Measurements from ENCODE around the gene COPB1. TPM values are rescaled to one million over a fixed set of nuclear protein-coding genes. Genes with fewer than 3 reads are reported as not detected.

Gene COPB1
- polyA plus RNA-seq, 3 donors: 131 to 138 (median 137) TPM

DNA sequence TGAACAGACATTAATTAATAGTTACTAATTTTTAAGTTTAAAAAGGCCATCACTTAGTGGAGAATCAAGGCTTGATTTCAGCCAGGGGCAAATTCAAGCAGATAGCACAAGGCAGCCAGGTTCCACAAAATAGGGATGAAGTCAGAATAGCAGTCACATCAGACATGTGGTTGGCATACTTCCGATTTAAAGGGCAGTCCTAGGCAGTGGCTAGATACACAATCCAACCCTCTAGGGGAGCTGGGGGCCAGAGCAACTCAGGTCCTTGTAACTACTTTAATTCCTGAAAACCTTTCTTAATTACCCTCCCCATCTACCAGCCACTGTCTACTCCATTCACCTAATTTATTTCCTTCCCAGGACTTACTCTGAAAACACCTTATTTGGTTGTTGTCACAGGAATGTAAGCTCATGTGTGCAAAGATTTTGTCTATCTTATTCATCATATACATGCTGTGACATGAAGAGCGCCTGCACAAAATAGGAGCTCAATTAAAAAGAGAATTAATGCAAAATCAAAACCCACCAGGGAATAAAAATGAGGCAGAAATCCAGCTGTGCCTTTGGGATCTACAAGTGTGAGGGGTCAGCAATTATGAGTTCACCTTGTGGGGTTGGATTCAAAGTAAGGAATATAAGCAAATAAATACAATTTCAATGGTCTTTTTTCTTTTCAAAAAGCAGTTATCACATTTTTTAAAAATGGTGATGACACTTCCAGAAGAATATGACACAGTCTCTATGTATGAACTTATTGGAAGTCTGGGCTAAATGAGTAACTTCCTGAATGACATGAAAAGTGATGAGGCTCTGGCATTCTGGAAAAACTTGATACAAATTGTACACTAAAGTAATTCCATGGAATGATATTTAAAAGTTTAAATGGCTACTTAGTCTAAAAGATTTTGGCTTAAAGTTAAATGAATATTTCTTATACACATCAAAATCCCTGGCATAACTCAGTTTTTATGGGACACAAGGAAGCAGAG, 53.8 kb downstream of the COPB1 start:
- DNase-seq: no peak

GRCh38 chr11:14444441-14445189, 55.0 kb downstream of the COPB1 start:
- DNase-seq: no peak

DNA sequence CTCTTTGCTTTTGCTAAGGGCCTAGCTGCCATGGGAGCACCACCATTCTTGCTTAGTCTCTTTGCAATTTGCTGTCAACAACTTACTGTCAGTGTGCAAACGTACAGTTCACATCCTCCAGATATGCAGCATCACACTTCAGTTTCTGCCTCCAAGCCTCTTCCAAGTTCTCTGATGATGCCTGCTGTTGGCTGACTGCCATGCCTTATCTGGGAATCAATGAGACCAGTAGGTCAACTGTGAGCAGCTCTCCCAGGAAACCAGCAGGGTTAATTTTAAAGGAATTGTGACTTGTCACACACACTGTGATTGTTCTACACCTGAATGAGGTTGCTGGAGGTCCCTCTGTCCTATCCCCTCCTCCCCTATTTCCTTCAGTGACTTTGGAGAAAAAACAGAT, 56.0 kb downstream of the COPB1 start:
- no peak for DNase-seq

DNA sequence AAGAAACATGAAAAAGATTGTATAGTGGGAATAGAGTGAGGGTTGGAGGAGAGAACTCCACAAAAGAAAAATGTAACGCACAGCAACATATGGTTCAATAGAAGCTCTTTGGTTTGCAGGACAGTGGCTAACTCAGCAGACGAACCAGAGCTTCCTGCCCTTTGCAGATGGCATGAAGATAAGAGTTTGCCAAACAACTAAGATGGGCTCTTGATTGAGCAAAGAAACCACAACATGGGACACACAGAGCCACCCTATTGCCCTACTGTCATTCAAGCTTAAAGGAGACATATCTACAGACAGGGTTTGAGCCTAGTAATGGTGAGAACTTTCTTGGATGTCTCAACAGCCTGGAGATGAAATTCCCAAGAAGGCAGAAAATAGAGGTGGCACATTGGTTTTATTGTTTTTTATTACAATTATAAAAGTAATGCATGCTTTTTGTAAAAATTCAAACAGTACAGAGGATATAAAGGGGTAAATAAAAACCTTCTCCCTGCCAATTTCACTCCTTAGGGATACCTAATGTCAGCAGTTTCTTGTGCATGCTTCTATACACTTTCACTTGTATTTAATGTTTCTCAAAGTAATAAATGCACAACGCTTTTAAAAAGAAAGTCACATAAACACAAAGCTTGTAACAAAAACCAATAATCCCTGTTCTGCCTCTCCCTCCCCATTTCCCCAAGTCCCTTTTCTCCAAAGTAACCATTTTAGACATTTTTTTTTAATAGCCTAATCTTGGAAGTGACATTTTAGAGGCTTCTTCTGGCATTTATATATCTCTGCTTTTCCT, 63.7 kb downstream of the COPB1 start:
- no peak for DNase-seq

DNA sequence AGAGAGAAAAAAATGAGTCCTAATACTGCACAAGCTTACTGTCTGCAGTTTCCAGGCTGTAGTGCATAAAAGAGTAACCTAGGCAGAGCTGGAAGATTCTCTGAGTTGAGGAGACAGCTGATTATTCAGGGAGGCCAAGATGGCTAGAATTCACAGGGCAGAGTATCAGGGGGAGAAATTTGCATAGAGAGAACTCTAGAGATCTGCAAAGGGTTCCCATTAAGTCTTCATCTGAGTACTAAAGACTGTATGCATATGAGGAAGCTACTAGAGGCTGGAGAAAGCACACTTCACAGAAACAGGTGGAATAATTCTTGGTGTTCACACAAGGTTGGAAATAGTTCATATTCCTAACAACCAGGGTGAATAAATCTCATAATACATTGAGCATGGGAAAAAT, 74.0 kb downstream of the COPB1 start:
- no peak for DNase-seq

DNA sequence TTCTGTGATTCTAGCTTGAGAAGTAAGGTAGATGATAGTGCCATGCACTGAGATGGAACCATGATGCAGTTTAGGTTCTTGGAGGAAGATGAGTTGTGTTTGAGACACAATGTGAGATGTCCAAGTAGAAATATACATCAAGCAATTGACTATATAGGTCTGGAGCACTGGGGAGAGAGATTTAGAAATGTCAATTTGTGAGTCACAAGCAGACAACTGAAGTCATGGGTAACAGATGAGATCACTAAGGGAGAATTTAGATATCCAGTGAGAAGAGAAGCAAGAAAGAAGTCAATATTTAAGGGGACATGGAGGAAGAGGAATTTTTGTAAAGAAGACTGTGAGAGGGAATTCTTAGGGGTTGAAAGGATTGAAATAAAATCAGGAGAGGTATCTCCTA, 75.5 kb downstream of the COPB1 start:
- no peak for DNase-seq

DNA sequence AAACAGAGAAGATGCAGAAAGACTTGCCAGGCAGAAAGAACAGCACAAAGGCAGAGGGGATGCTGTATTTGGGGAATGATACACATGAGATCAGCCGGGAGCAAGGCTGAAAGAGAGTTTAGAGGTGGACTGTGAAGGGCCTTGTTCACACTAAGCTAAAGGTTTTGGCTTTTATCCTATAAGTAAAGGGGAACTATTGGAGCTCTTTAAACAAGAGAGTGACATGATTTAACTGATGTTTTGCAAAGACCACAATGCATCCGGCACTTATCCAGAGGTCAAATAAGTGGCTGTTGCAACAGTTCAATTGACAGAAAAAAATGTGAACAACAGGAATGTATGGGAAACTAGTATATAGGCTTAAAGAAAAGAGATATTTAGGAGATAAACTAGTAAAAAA, 76.0 kb downstream of the COPB1 start:
- no peak for DNase-seq

DNA sequence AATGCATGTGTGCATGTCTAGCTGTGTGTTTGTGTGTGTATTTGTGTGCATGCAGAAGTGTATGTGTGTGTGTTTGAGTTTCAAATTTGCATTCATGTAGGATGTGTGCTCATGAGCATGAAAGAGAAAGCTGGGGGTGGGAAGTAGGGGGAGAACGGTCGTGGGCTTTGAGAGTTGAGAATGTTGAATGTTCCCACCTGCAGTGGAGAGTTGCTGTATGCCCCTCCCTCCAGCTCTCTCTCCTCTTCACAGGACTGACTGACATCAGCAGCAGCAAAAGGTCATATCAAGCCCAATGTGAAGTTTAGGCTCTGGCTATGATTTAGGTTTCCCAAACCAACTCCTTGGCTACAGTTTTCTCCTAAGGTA, 76.8 kb downstream of the COPB1 start:
- DNase-seq: no peak

- peak; percentile 81 for DNase-seq
These were observed 77.4 kb downstream of the COPB1 start for GRCh38 chr11:14422052-14422813.

DNA sequence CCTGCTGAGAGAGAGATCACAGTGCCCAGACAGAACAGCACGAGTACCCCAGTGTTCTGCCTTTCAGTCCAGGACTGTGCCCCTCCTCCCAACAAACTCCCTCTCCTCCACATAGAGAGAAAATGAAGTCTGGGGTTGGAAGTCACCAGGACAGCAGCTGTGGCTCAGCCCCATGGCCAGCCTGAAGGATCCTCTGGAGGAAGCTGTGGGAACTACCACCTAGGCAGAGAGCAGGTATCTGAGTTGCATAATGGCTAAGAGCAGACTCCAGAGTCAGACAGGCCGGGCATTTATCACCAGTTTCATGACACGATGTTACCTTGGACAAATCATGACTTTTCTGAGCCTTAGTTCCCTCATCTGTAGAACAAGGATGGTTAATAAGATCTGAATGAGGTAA, 79.4 kb downstream of the COPB1 start:
- DNase-seq: no peak

DNA sequence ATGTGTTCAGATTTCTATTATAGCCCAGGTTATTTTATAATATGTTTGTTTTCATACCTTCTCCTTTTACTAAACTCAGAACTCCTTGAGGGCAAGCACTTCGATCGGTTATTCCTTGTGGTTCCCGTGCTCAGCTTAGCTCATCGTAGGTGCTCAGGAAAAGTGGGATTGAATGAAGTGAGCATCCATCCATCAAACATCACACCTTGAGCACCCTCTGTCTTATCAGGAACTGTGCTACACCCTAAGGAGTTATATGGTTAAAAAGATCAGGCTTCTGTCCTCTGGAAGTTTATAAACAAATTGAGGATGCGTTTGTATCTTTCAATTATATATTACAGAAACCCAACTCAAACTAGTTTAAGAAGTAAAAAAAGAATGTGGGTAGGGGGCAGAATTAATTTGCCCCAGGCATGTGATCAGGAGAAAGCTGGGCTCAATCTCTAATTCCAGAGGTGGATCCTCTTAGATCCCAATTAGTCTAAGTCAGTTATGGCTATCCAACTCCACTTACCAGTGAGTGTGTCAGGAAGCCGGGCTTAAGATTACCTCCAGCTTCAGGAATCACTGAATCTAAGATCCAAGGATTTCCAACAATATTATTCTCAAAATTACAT, 80.7 kb downstream of the COPB1 start:
- DNase-seq: no peak

DNA sequence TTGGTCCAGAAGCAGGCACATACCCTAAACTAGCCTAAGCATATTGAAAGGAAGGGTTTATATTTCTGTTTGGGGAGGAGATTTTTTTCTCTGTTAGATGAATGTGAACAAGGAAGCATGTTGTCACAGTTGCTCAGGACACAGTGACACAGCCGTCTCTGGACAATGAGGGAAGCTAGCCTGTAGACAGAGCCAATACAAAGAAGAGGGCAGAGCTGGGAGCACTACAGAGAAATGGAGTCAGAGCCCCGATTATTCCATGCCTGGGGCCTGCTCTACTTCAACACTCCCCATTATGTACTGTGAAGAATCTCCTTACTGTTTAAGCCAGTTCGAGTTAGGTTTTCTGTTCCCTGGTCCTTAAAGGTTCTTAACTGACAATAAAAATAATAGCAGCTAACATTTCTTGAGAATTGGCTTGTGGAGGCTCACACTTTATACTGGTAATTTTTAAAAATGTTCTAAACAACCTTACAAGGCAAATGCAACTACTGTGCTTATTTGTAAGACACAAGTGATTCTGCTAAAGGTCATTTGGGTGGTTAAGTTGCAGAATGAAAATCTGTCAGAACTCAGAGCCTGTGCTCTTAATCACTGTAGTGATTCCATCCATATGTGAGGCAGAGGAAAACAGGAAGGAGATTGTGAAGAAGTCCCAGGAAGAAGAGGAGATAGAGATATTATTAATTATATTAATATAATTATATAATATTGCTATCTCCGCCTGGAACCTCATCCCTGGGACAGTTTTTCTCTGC, 81.8 kb downstream of the COPB1 start:
- no peak for DNase-seq

GRCh38 chr11:14417186-14417585, 82.4 kb downstream of the COPB1 start:
- no peak for DNase-seq

DNA sequence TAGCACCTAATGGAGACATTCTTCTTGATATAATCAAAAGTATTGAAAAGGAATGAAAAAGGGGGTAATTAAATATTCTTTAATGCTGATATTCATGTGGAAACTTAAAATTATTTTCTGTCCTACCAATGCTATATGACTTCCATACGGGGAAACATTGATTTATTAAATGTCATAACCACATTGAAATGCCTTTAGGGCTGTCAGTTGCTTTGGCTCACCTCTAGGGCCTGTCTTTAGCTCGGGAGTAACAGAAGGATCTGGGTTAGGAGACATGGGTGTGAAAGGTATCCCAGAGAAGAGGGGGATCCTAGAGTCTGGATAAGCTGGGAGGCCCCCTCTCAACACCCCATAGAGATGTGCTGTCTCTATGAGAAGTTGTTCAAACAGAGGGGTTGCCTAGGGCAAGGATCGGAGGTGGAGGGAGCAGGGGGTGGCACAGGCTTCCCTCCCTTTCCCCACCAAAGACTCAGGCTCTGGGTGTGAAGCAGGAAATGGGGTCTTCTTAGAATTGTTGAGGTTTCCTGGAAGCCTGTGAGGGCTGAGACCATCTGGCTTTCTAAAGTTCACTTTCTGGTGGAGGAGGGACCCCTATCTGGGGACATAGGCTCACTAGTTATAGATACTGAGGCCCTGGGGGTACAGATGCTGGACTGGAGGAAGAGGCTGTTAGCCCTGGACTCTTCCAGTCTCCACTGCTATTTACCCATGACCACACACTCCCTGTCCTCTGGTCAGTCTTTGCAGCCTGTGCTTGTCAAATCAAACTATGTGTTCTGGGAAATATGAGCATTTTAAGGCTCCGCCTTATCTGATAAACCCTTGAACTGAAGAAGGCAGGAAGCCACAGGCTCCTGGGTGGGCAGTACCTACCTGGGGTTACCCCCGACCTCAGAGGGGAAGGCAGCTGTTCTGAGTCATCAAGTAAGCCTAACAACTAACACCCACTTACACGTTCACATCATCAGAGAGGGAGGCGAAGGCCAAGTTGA, 84.8 kb downstream of the COPB1 start:
- DNase-seq: no peak

DNA sequence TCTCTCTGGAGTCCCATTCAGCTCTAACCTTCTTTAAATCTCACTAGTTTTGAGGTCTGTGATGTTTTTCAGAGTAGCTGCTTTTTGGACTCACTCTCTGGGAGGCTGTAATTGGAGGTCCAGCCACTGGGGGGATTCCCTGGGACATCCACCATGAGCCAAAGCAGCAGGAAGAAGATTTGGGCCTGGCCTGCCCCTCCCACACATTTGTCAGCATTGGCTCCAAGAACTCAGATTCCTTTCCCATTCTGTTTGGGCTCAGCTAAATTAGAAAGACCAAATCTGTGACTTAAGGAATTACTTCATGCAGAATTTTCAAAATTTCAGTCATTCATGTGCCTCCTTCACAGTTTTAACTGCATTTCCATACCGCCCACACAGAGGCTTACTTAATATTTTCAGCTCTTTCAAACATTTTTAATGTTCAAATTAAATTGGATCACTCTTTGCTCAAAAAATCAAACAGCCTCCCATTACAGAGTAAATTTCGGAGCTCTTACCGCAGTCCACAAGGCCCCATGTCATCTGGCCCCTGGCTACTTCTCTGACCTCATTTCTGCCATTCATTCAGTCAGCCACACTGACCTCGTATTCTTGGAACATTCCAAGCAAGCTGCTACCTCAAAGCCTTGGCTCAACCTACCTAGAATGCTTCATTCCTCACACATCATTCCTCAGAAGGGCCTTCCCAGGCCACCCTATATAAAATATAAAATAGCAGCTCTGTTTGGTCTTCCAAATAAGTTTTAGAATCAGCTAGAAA, 86.1 kb downstream of the COPB1 start:
- DNase-seq: no peak

DNA sequence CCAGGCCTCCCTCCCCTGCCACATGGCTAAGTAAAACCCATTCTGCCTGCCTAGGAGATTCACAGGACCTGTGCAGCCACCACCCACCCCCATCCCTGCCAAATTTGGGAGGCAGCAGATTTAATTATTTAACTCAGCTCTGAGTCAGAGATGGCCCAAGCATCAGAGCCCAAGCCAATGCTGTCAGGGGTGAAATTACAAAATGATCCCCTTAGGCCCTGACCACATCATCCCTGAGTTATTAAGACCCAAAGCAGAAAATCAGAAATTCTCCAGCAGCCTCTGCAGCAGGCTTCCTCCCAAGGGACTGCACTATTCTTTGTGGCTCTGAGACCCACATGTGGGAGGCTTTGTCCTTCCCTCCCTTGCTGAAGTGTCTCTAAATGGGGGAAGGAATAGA, 87.8 kb downstream of the COPB1 start:
- no peak for DNase-seq

DNA sequence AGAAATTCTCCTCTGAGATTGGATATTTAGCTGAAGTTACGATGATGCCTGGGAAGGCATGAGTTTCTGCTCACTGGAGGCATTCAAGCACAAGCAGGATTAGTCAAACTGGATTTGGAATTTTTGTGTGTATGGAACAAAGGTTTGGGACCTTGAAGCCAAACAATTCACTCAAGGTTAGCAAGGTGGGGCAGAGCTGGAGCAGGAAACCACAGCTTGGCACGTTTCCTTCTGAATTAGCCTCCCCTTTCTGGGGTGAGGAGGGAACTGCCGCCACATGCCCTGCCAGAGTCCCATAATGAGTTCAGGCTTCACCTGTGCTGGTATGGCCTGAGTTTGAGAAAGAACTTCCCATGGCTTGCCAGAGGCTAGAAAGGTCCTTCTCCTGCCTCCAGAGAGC, 89.7 kb downstream of the COPB1 start:
- no peak for DNase-seq

DNA sequence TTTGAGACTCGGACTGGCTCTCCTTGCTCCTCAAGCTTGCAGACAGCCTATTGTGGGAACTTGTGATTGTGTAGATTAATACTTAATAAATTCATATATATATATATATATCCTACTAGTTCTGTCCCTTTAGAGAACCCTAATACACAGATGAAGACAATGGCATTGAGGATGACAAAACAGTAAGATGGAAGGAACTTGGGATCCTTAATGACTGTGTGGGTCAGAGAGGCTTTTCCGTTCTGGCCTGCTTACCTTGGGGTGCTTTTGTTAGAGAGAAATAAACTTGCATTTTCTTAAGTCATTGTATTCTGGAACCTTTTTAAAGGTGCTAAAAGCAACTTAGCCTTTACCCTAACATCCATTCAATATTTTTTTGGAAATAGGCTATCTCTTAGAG, 91.0 kb downstream of the COPB1 start:
- no peak for DNase-seq

Data from renal pelvis (tissue), 4 donors.